Measurements from ENCODE around the gene AK4. TPM values are rescaled to one million over a fixed set of nuclear protein-coding genes. Genes with fewer than 3 reads are reported as not detected.

The AK4 gene
- total RNA-seq, 1 experiment from 2014 or later: 17.6 TPM

DNA sequence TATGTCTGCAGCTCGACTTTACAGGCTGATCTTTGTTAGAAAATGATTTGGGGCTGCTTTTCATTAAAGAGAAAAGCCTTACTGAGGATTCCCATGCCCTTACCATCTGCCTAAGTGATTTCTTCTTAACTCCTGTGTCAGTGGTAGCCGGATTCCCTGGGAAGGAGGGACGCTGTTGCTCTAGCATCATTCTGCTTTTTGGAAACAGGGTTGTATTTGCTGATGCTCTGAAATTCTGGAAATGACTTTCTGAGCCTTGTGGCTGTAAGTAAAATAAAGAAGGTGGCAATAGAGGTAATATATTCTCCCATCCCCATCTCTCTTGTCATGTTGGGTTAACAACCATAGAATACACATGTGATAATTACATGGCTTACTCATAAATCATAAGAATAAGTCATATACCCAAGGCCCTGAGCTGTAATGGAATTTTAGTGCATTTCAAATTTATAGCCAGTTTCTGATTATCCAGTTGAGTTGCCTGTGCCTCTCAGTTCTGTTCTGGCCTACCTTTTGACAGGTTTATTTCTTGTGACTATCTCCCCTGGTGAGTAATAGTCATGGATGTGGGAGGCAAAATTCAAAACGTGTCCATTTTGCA, 74.4 kb downstream of the AK4 start:
- Histone ChIP-seq H3K4me3 (no peak overlapping the region), H2AFZ (no peak overlapping the region), H3K36me3 (ENCODE audit: low read depth) (0 out of 2 replicates have a peak, but pooled peaks cover 3% of the 10 kb centered on the region), H4K20me1 (ENCODE audit: insufficient read depth) (no peaks in the 10 kb centered on the region), H3K4me1 (replicated peaks; ENCODE audit: insufficient read depth) (no peaks in the 10 kb centered on the region), H3K9me3 (ENCODE audit: insufficient read depth, low read depth) (no peaks in the 10 kb centered on the region), H3K4me2 (no peak overlapping the region), H3K79me2 (ENCODE audit: low read depth) (no peaks in the 10 kb centered on the region), H3K27ac (no peak overlapping the region), H3F3A (ENCODE audit: insufficient read depth, low read depth) (no peaks in the 10 kb centered on the region), H3K9me2 (ENCODE audit: insufficient read depth) (no peaks in the 10 kb centered on the region; the same call in 1 of the 2 replicates), H3K27me3 (ENCODE audit: insufficient read depth, low read depth) (no peaks in the 10 kb centered on the region)
- no peak for TF ChIP-seq EZH2 (IDR thresholded peaks at IDR 0.05; ENCODE audit: low read depth)
- no peak for TF ChIP-seq CTCF (conservative IDR thresholded peaks at IDR 0.05)
- CTCF ChIA-PET: no interaction called here
- DNase-seq: no peak
- intact Hi-C loops (cut with micrococcal nuclease; ENCODE audit: unreplicated experiment): no loop called here
- BruUV-seq (replicated peaks): no TSS peak
- POLR2A ChIA-PET (ENCODE audit: unreplicated experiment): no interaction called here

- H3K4me1 ChIP-seq (replicated peaks; ENCODE audit: insufficient read depth): no peaks in the 10 kb centered on the region
- H2AFZ ChIP-seq: no peak overlapping the region
- H3K27ac ChIP-seq: no peak overlapping the region
- no peaks in the 10 kb centered on the region for H3F3A ChIP-seq (ENCODE audit: insufficient read depth, low read depth)
- no peaks in the 10 kb centered on the region for H4K20me1 ChIP-seq (ENCODE audit: insufficient read depth)
- no peak for DNase-seq
- BruUV-seq (replicated peaks): no TSS peak
- no peak for TF ChIP-seq EZH2 (IDR thresholded peaks at IDR 0.05; ENCODE audit: low read depth)
- no peak for TF ChIP-seq CTCF (conservative IDR thresholded peaks at IDR 0.05)
- no peaks in the 10 kb centered on the region for H3K79me2 ChIP-seq (ENCODE audit: low read depth)
- POLR2A ChIA-PET (ENCODE audit: unreplicated experiment): no interaction called here
- intact Hi-C loops (cut with micrococcal nuclease; ENCODE audit: unreplicated experiment): no loop called here
- no peaks in the 10 kb centered on the region for H3K9me2 ChIP-seq (ENCODE audit: insufficient read depth)
- 0 out of 2 replicates have a peak, but pooled peaks cover 3% of the 10 kb centered on the region for H3K36me3 ChIP-seq (ENCODE audit: low read depth)
- no peaks in the 10 kb centered on the region for H3K27me3 ChIP-seq (ENCODE audit: insufficient read depth, low read depth)
- H3K4me3 ChIP-seq: no peak overlapping the region
- no peak overlapping the region for H3K4me2 ChIP-seq
- H3K9me3 ChIP-seq (ENCODE audit: insufficient read depth, low read depth): no peaks in the 10 kb centered on the region
- CTCF ChIA-PET: no interaction called here
Observed at GRCh38 chr1:65224681-65225091, 76.7 kb downstream of the AK4 start.

- intact Hi-C loops (cut with micrococcal nuclease; ENCODE audit: unreplicated experiment): no loop called here
- Histone ChIP-seq H3K4me2 (no peak overlapping the region), H4K20me1 (ENCODE audit: insufficient read depth) (no peaks in the 10 kb centered on the region), H3F3A (ENCODE audit: insufficient read depth, low read depth) (no peaks in the 10 kb centered on the region), H3K4me3 (no peak overlapping the region), H3K9me2 (ENCODE audit: insufficient read depth) (no peaks in the 10 kb centered on the region), H3K4me1 (replicated peaks; ENCODE audit: insufficient read depth) (no peaks in the 10 kb centered on the region), H3K36me3 (ENCODE audit: low read depth) (0 out of 2 replicates have a peak, but pooled peaks cover 3% of the 10 kb centered on the region), H3K79me2 (ENCODE audit: low read depth) (no peaks in the 10 kb centered on the region), H3K27me3 (ENCODE audit: insufficient read depth, low read depth) (no peaks in the 10 kb centered on the region), H2AFZ (no peak overlapping the region), H3K27ac (no peak overlapping the region), H3K9me3 (ENCODE audit: insufficient read depth, low read depth) (no peaks in the 10 kb centered on the region)
- ChIA-PET CTCF (no interaction called here), POLR2A (ENCODE audit: unreplicated experiment) (no interaction called here)
- TF ChIP-seq EZH2 (IDR thresholded peaks at IDR 0.05; ENCODE audit: low read depth) (no peak), CTCF (conservative IDR thresholded peaks at IDR 0.05) (no peak)
- DNase-seq: no peak
- BruUV-seq (replicated peaks): no TSS peak
Observed at GRCh38 chr1:65225179-65225578, 77.2 kb downstream of the AK4 start.

Data from PC-9 (cell line).